Keratinocyte (primary cell): ENCODE data around the gene SLC35E3.

Experiments used
- CTCF ChIP-seq, 3 experiments: IDR thresholded peaks in 1 of 3; conservative IDR thresholded peaks in 1 of 3; optimal IDR thresholded peaks in 1 of 3; 2 replicates in 2 of 3; 3 replicates in 1 of 3; pipeline versions ENCODE3 to v1.5.1; 2011; ENCODE audit warnings: low read length in 3 of 3, mild to moderate bottlenecking in 3 of 3, moderate library complexity in 2 of 3, control low read depth in 1 of 3, inconsistent platforms in 1 of 3; ENCODE audit not compliant: insufficient read depth in 2 of 3; ENCODE audit errors: extremely low read depth in 1 of 3
- EZH2 ChIP-seq: IDR thresholded peaks from one replicate; pipeline ENCODE4 v1.6.1; 2012; ENCODE audit warnings: inconsistent platforms, mild to moderate bottlenecking, low read length, moderate library complexity

GRCh38 chr12:68745904-68746571, at the start of gene SLC35E3:
- TF ChIP-seq CTCF (optimal IDR thresholded peaks at IDR 0.05 in 1 of 3, IDR thresholded peaks at IDR 0.05 in 1 of 3, conservative IDR thresholded peaks at IDR 0.05 in 1 of 3; ENCODE audit: extremely low read depth in 1 of 3, insufficient read depth in 2 of 3, low read length in 3 of 3) (no peak), EZH2 (no peak)
